H1 (cell line): ENCODE data around the gene SNAP29.

Experiments used
- POLR2A ChIP-seq, 2 experiments: IDR thresholded peaks; 1 replicate in 1 of 2; 2 replicates in 1 of 2; pipeline ENCODE4 v1.6.1; 2011; ENCODE audit warnings: low read depth in 2 of 2, low read length in 2 of 2, mild to moderate bottlenecking in 2 of 2; ENCODE audit errors: control extremely low read depth in 1 of 2
- TF ChIP-seq, protein P1 (sequence below), 3 experiments: IDR thresholded peaks; 1 replicate in 2 of 3; 2 replicates in 1 of 3; pipeline versions ENCODE4 v1.5.1 to v1.6.1; 2011; ENCODE audit warnings: low read length in 3 of 3, mild to moderate bottlenecking in 3 of 3, inconsistent platforms in 2 of 3, low read depth in 1 of 3, moderate library complexity in 1 of 3; ENCODE audit not compliant: insufficient read depth in 1 of 3; ENCODE audit errors: control extremely low read depth in 1 of 3

DNA sequence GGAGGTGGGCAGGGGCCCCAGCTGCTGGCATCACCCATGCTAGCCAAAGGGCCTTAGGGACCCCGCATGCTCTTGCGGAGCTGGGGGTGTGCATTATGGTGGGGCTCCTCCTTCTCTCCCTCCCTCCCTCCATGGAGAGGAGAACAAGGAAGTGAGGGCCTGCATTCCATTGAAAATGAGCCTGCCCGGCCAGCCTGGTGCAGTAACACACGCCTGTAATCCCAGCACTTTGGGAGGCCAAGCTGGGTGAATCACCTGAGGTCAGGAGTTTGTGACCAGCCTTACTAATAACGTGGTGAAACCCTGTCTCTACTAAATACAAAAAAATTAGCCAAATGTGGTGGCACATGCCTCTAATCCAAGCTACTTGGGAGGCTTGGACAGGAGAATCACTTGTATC lies 22.4 kb downstream of the SNAP29 start:
- TF ChIP-seq, protein P1, sequence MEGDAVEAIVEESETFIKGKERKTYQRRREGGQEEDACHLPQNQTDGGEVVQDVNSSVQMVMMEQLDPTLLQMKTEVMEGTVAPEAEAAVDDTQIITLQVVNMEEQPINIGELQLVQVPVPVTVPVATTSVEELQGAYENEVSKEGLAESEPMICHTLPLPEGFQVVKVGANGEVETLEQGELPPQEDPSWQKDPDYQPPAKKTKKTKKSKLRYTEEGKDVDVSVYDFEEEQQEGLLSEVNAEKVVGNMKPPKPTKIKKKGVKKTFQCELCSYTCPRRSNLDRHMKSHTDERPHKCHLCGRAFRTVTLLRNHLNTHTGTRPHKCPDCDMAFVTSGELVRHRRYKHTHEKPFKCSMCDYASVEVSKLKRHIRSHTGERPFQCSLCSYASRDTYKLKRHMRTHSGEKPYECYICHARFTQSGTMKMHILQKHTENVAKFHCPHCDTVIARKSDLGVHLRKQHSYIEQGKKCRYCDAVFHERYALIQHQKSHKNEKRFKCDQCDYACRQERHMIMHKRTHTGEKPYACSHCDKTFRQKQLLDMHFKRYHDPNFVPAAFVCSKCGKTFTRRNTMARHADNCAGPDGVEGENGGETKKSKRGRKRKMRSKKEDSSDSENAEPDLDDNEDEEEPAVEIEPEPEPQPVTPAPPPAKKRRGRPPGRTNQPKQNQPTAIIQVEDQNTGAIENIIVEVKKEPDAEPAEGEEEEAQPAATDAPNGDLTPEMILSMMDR (IDR thresholded peaks at IDR 0.05; ENCODE audit: control extremely low read depth in 1 of 3, insufficient read depth in 1 of 3, low read depth in 1 of 3, low read length in 3 of 3): no peak
- no peak for TF ChIP-seq POLR2A (IDR thresholded peaks at IDR 0.05; ENCODE audit: control extremely low read depth in 1 of 2, low read depth in 2 of 2, low read length in 2 of 2)
